ENCODE results near the gene FGD2.

Gene FGD2

GRCh38 chr6:37062424-37062823 lies 57.0 kb downstream of the FGD2 start:
- H3K9me2 ChIP-seq (replicated peaks; ENCODE audit: control insufficient read depth, low read length): no peaks in the 10 kb centered on the region
- H3K9me3 ChIP-seq (ENCODE audit: control insufficient read depth, insufficient read depth, low read length): no peaks in the 10 kb centered on the region
- no peaks in the 10 kb centered on the region for H4K20me1 ChIP-seq (ENCODE audit: control insufficient read depth, insufficient read depth, low read depth, low read length)
- H3K4me3 ChIP-seq (ENCODE audit: low read length): no peak overlapping the region
- H3K27me3 ChIP-seq (ENCODE audit: control insufficient read depth, low read length): no peaks in the 10 kb centered on the region
- TF ChIP-seq EZH2phosphoT487 (IDR thresholded peaks at IDR 0.05; ENCODE audit: borderline replicate concordance, low read length): no peak
- TF ChIP-seq, protein P1, sequence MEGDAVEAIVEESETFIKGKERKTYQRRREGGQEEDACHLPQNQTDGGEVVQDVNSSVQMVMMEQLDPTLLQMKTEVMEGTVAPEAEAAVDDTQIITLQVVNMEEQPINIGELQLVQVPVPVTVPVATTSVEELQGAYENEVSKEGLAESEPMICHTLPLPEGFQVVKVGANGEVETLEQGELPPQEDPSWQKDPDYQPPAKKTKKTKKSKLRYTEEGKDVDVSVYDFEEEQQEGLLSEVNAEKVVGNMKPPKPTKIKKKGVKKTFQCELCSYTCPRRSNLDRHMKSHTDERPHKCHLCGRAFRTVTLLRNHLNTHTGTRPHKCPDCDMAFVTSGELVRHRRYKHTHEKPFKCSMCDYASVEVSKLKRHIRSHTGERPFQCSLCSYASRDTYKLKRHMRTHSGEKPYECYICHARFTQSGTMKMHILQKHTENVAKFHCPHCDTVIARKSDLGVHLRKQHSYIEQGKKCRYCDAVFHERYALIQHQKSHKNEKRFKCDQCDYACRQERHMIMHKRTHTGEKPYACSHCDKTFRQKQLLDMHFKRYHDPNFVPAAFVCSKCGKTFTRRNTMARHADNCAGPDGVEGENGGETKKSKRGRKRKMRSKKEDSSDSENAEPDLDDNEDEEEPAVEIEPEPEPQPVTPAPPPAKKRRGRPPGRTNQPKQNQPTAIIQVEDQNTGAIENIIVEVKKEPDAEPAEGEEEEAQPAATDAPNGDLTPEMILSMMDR (IDR thresholded peaks at IDR 0.05; ENCODE audit: low read depth, low read length, poor library complexity, severe bottlenecking): no peak
- H3K36me3 ChIP-seq (ENCODE audit: control insufficient read depth, low read length): no peaks in the 10 kb centered on the region
- no peaks in the 10 kb centered on the region for H3K79me2 ChIP-seq (ENCODE audit: control insufficient read depth, low read length)
- H3F3A ChIP-seq (ENCODE audit: control insufficient read depth, insufficient read depth): no peaks in the 10 kb centered on the region
- no peak overlapping the region for H3K27ac ChIP-seq (ENCODE audit: low read depth, low read length)
- no peak overlapping the region for H3K4me2 ChIP-seq (ENCODE audit: low read length)
- H3K4me1 ChIP-seq (ENCODE audit: control insufficient read depth, low read length): no peaks in the 10 kb centered on the region

DNA sequence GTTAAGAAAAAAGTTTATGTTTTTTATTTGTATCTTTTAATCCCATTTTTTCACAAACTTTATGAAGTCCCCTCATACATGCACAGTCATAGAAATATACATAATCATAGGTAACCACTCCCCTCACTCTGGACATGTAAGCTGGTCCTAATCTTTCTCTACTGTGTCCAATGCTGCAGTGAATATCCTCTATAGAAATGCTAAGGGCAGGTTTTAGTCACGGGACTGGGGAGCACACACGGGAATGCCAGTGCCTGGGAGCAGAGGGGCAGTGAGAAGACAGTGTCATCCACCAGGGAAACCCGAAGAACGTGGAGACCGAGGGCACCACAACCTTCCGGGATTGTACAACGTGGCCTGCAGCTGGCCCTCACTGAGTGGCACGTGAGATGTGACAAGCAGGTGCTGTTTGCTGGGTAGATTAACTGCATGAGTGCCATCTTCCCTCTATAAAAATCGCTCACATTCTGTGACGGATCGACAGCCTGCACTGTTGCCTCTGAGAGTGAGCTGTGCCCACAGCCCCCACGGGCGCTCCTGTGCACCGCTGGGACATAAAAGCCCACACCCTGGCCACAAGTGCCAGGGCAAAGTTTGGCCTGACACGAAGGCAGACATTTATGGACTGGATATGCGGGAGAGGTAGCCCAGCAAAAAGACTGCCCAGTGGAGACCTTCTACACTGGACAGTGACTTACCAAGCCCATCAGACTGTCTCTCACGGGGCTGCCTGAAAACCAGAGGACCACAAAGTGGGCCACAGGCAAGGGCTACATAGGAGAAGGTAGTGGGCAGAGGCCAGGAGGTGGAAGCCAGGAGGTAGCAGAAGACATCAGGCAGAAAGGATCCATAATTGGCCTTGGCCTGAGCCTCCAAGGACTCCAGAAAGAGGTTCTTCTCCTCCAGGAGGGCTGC lies 63.2 kb downstream of the FGD2 start:
- Histone ChIP-seq H3K79me2 (ENCODE audit: control insufficient read depth, low read length) (no peaks in the 10 kb centered on the region), H3K27ac (ENCODE audit: low read depth, low read length) (no peak overlapping the region), H3K4me1 (ENCODE audit: control insufficient read depth, low read length) (peaks cover 4% of the 10 kb centered on the region), H3K9me2 (replicated peaks; ENCODE audit: control insufficient read depth, low read length) (no peaks in the 10 kb centered on the region), H3K36me3 (ENCODE audit: control insufficient read depth, low read length) (no peaks in the 10 kb centered on the region), H3K4me2 (ENCODE audit: low read length) (no peak overlapping the region), H3F3A (ENCODE audit: control insufficient read depth, insufficient read depth) (no peaks in the 10 kb centered on the region), H3K4me3 (ENCODE audit: low read length) (no peak overlapping the region), H3K27me3 (ENCODE audit: control insufficient read depth, low read length) (no peaks in the 10 kb centered on the region), H3K9me3 (ENCODE audit: control insufficient read depth, insufficient read depth, low read length) (peaks cover 6% of the 10 kb centered on the region; the same call in 1 of the 2 replicates), H4K20me1 (ENCODE audit: control insufficient read depth, insufficient read depth, low read depth, low read length) (no peaks in the 10 kb centered on the region)
- TF ChIP-seq EZH2phosphoT487 (IDR thresholded peaks at IDR 0.05; ENCODE audit: borderline replicate concordance, low read length): no peak
- TF ChIP-seq, protein P1 (IDR thresholded peaks at IDR 0.05; ENCODE audit: low read depth, low read length, poor library complexity, severe bottlenecking): no peak

- peaks cover 11% of the 10 kb centered on the region; the same call in 1 of the 2 replicates for H3K9me3 ChIP-seq (ENCODE audit: control insufficient read depth, insufficient read depth, low read length)
- H3K4me2 ChIP-seq (ENCODE audit: low read length): no peak overlapping the region
- H3K4me3 ChIP-seq (ENCODE audit: low read length): no peak overlapping the region
- no peaks in the 10 kb centered on the region for H3F3A ChIP-seq (ENCODE audit: control insufficient read depth, insufficient read depth)
- no peaks in the 10 kb centered on the region for H4K20me1 ChIP-seq (ENCODE audit: control insufficient read depth, insufficient read depth, low read depth, low read length)
- H3K79me2 ChIP-seq (ENCODE audit: control insufficient read depth, low read length): no peaks in the 10 kb centered on the region
- H3K27ac ChIP-seq (ENCODE audit: low read depth, low read length): no peak overlapping the region
- H3K27me3 ChIP-seq (ENCODE audit: control insufficient read depth, low read length): no peaks in the 10 kb centered on the region
- TF ChIP-seq, protein P1 (IDR thresholded peaks at IDR 0.05; ENCODE audit: low read depth, low read length, poor library complexity, severe bottlenecking): no peak
- no peak for TF ChIP-seq EZH2phosphoT487 (IDR thresholded peaks at IDR 0.05; ENCODE audit: borderline replicate concordance, low read length)
- peaks cover 4% of the 10 kb centered on the region for H3K4me1 ChIP-seq (ENCODE audit: control insufficient read depth, low read length)
- no peaks in the 10 kb centered on the region for H3K9me2 ChIP-seq (replicated peaks; ENCODE audit: control insufficient read depth, low read length)
- no peaks in the 10 kb centered on the region for H3K36me3 ChIP-seq (ENCODE audit: control insufficient read depth, low read length)
These were observed 64.2 kb downstream of the FGD2 start for GRCh38 chr6:37069639-37070038.
